SKM-1 (cell line): Measurements from ENCODE around the gene ZNF560.
A peak's percentile ranks its signal among the peaks of the same experiment; 100 is the strongest.

Experiments used
- DNase-seq: peaks from one replicate; lab custom pipeline; 2025; ENCODE audit not compliant: unreplicated experiment; lab: John Stamatoyannopoulos, UW

Gene ZNF560

DNA sequence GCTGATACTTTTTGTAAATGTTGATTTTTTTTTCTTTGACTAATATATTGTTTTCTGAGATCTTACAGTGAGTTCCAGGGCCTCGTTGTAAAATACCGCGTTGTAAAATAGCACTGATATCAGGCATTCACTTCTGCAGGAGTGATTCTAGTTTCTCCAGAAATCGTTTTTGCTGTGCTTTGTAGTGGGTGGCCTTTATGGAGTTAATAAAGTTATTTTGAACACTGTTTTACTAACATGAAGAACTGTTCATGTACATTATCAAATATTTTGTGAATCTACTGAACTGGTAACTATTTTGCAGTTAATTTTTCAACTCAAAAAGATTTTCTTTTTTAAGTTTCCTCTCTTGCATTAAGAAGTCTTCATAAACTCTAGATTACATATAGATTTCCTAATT is 62.1 kb downstream of the ZNF560 start:
- DNase-seq: no peak

DNA sequence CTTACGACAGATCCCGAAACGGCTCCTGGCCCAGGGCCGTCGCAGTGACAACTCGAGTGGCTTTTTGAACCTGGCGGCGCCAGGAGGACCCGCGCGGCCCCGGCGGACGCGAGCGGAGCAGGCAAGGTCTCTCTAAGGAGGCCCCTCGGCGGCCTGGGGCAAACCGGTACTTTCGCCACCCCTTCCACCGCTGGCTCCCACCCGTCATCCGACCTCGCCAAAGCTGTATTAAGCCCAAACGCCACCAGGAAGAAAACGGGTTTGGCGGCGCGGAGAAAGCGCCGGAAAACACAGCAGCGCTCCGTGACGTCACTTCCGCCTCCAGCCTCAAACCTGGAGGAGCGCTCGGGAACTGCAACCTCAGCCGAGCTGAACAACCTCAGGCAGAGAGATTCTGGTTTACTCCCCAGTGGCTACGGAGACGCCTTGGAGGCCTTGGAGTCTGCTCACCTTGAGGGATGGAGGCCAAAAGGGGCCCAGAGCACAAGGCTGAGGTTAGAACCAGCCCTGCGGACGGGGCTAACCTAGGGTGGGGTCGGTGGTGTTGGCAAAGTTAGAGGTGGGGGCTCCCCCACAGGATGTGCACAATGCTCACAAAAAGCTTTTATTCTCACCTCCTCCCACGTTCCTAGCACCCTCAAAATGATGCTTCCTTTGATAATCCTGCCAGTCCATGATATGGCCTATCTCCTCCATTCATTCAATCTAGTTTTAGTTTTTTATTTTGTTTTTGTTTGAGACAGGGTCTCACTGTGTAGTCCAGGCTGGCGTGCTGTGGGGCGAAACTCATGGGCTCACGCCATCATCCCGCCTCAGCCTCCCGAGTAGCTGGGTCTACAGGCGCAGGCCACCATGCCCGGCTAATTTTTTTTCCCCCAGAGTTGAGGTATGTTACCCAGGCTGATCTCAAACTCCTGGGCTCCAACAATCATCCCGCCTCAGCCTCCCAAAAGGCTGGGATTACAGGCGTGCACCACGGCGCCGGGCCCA is 62.8 kb downstream of the ZNF560 start, which contains the start of gene ZNF266:
ZNF266 (minus strand) TSS at position 295 of the 990 bp plus-strand sequence. CDS start 15,484 bp downstream, outside the sequence.
- DNase-seq: peak; percentile 82

DNA sequence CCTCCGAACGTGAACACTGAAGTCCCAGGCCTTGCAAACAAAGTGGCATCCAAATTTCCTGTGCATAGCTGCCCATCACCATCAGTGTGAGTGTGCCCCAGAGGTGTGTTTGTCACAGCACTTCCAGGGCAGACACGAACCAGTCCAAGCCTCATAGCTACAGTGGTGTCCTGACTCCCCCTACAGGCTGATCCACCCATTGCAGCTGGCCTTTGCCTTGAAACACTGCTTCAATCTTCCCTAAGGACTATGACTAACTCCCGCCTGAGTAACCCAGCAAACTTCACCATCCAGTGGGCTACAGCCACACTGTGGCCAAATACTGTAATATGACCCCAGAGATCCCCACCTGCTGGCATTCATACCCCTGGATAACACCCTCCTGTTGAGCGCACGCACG is 66.9 kb downstream of the ZNF560 start:
- peak; percentile 43 for DNase-seq

DNA sequence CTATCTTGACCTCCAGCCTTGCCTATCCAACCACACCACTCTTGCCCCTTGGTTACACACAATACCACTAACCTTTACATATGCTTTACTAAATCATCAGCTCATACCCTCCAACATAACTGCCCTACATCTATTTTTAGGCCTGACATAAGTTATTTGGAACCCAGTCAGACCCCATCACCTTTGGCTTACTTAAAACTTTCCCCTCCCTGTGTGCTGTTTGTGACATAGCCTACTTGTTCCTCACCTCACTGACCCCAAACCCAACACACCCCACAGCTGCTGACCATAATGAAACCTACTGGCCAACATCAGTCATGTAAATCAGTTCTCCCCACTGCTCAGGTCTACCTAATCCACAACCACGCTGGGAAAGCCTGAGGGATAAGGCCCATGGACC is 68.0 kb downstream of the ZNF560 start:
- no peak for DNase-seq

DNA sequence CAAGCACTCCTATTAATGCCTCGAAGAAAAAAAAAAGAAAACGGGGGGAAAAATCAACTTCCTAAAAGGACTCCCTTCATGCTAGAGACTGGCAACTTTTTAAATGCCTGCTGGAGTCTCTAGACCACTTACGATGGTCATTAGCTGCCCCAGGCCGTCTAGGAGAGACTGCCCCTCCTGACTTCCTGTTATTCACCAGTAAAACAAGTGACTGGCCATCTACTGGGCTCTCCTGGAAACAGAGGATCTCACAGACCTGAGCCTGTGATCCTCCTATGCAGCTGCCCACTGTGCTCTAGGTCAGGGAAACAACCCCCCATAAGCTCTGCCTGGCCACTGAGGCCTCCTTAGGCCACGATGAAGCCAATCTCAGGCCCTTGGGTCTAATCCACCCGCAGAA is 70.5 kb downstream of the ZNF560 start:
- no peak for DNase-seq
